ENCODE data around the gene OXTR. TPM values are rescaled to one million over a fixed set of nuclear protein-coding genes. Genes with fewer than 3 reads are reported as not detected.

Gene OXTR
- total and polyA plus RNA-seq, 2 of the 4 experiments (the other 2 are of a cell fraction): 42.8 to 56.1 TPM

- no CpG with 5 or more reads among the region's 3 CpGs for WGBS, 2 experiments (ENCODE audit: extremely low coverage in 2 of 2, insufficient read length in 1 of 2)
- no peak overlapping the region for H3K56ac ChIP-seq (ENCODE audit: extremely low read depth, insufficient read depth, low read length)
- intact Hi-C loops (cut with micrococcal nuclease) (no loop called here), dilution Hi-C loops (cut with HindIII; ENCODE audit: low sequenced_read_pairs, unreplicated experiment) (no loop called here), in situ Hi-C loops (cut with MboI; ENCODE audit: low sequenced_read_pairs) (no loop called here)
- no peak overlapping the region for H4K8ac ChIP-seq (ENCODE audit: low read depth in 2 of 2, low read length in 2 of 2)
- no peak overlapping the region for H2AK5ac ChIP-seq (ENCODE audit: low read depth, low read length)
- no peak overlapping the region for H3K14ac ChIP-seq (replicated peaks; ENCODE audit: low read depth, low read length)
- no peak overlapping the region for H3K4me3 ChIP-seq (ENCODE audit: insufficient read depth, low read depth, low read length)
- peaks cover 3% of the 10 kb centered on the region for H3K27me3 ChIP-seq (ENCODE audit: control insufficient read depth, insufficient read depth, low read length)
- no peak overlapping the region for H4K91ac ChIP-seq (ENCODE audit: insufficient read depth, low read depth, low read length)
- ChIA-PET POLR2A (ENCODE audit: unreplicated experiment) (no interaction called here), CTCF (no interaction called here)
- no peaks in the 10 kb centered on the region for H4K20me1 ChIP-seq (ENCODE audit: insufficient read depth, low read length)
- no peak overlapping the region for H2AK9ac ChIP-seq (replicated peaks; ENCODE audit: low read depth, low read length, poor library complexity)
- no peak overlapping the region for H4K5ac ChIP-seq (ENCODE audit: low read depth, low read length)
- no TSS peak for BruUV-seq (replicated peaks)
- DNase-seq: no peak
- no peak overlapping the region for H2BK5ac ChIP-seq (ENCODE audit: low read depth, low read length, poor library complexity, severe bottlenecking)
- H3K27ac ChIP-seq (ENCODE audit: insufficient read depth, low read length): no peak overlapping the region
- H3K9me1 ChIP-seq (ENCODE audit: insufficient read depth, low read length): no peaks in the 10 kb centered on the region
- H3K9me3 ChIP-seq (ENCODE audit: control insufficient read depth, insufficient read depth, low read length): no peaks in the 10 kb centered on the region; the same call in 1 of the 2 replicates
- H2BK20ac ChIP-seq (ENCODE audit: low read depth, low read length): no peak overlapping the region
- no peak overlapping the region for H2BK120ac ChIP-seq (ENCODE audit: low read depth, low read length)
- H3K18ac ChIP-seq (ENCODE audit: low read depth, low read length): no peak overlapping the region
- no peaks in the 10 kb centered on the region for H3K36me3 ChIP-seq (ENCODE audit: control insufficient read depth, insufficient read depth, low read length)
- no peak overlapping the region for H3K9ac ChIP-seq (ENCODE audit: low read depth, low read length)
- no peaks in the 10 kb centered on the region for H3K4me1 ChIP-seq (ENCODE audit: control insufficient read depth, insufficient read depth, low read length)
- TF ChIP-seq RFX5 (IDR thresholded peaks at IDR 0.05; ENCODE audit: low read depth, low read length) (no peak), BHLHE40 (IDR thresholded peaks at IDR 0.05; ENCODE audit: low read depth, low read length) (no peak)
- no peak overlapping the region for H3K23ac ChIP-seq (ENCODE audit: low read depth, low read length)
- no peak overlapping the region for H3K4ac ChIP-seq (ENCODE audit: low read depth, low read length)
- H3K4me2 ChIP-seq (ENCODE audit: low read depth, low read length): no peak overlapping the region
- no peaks in the 10 kb centered on the region for H3K79me1 ChIP-seq (ENCODE audit: low read depth in 1 of 2, low read length in 2 of 2)
- H2AFZ ChIP-seq (replicated peaks; ENCODE audit: low read length, poor library complexity): no peak overlapping the region
- no peak for ATAC-seq (ENCODE audit: low read depth)
- H2BK15ac ChIP-seq (ENCODE audit: low read depth, low read length): no peak overlapping the region
These were observed 45.8 kb downstream of the OXTR start for GRCh38 chr3:8723612-8724011.

All from IMR-90 (cell line).